SK-N-SH treated with all-trans-retinoic acid at 6 μM for 48 hours (cell line): ENCODE data around the gene BATF.

Experiments used
- ATAC-seq: fragments of 200-7000 bp; cut with Tn5 transposase; 3 replicates; pipeline ENCODE4 v1.9.1; 2020; ENCODE audit warnings: mild to moderate bottlenecking, moderate library complexity
- ARNTL ChIP-seq: fragments of 450-650 bp; formaldehyde crosslinking; IDR thresholded peaks from 2 replicates; pipeline ENCODE4 v1.5.0; 2020; ENCODE audit warnings: low read depth, mild to moderate bottlenecking, moderate library complexity, borderline replicate concordance
- BACH2 ChIP-seq: fragments of 250-450 bp; sonication (Bioruptor Pico); IDR thresholded peaks from 2 replicates; pipeline ENCODE4 v1.9.0; 2021; ENCODE audit warnings: mild to moderate bottlenecking, borderline replicate concordance
- CREB5 ChIP-seq: fragments of 250-450 bp; sonication (Bioruptor Pico); IDR thresholded peaks from 2 replicates; pipeline ENCODE4 v1.5.1; 2020; ENCODE audit warnings: low read depth, mild to moderate bottlenecking, moderate library complexity
- CSDC2 ChIP-seq: fragments of 250-450 bp; sonication (Bioruptor Pico); IDR thresholded peaks from 2 replicates; pipeline ENCODE4 v1.5.0; 2020; ENCODE audit warnings: mild to moderate bottlenecking, moderate library complexity
- CSRNP3 ChIP-seq: fragments of 250-450 bp; sonication (Bioruptor Pico); IDR thresholded peaks from 2 replicates; pipeline ENCODE4 v1.5.1; 2021; ENCODE audit warnings: mild to moderate bottlenecking, moderate library complexity
- ESRRG ChIP-seq: fragments of 250-450 bp; sonication (Bioruptor Pico); IDR thresholded peaks from 2 replicates; pipeline ENCODE4 v1.6.1; 2021; ENCODE audit warnings: mild to moderate bottlenecking
- GLIS3 ChIP-seq: fragments of 250-450 bp; sonication (Bioruptor Pico); IDR thresholded peaks from 2 replicates; pipeline ENCODE4 v1.5.0; 2020; ENCODE audit warnings: mild to moderate bottlenecking, moderate library complexity
- ISL1 ChIP-seq: fragments of 250-450 bp; sonication (Bioruptor Pico); IDR thresholded peaks from 2 replicates; pipeline ENCODE4 v2.1.2; 2022; ENCODE audit warnings: mild to moderate bottlenecking, moderate library complexity
- OSR1 ChIP-seq: fragments of 250-450 bp; sonication (Bioruptor Pico); IDR thresholded peaks from 2 replicates; pipeline ENCODE4 v1.8.0; 2022; ENCODE audit warnings: moderate library complexity, mild to moderate bottlenecking, inconsistent platforms
- PATZ1 ChIP-seq: fragments of 250-450 bp; sonication (Bioruptor Pico); IDR thresholded peaks from 2 replicates; pipeline ENCODE4 v1.8.0; 2020; ENCODE audit warnings: mild to moderate bottlenecking, moderate library complexity, borderline replicate concordance
- POU6F1 ChIP-seq: fragments of 250-450 bp; sonication (Bioruptor Pico); IDR thresholded peaks from 2 replicates; pipeline ENCODE4 v1.8.0; 2021; ENCODE audit warnings: low read depth, mild to moderate bottlenecking, moderate library complexity, borderline replicate concordance
- PPARA ChIP-seq: fragments of 250-450 bp; sonication (Bioruptor Pico); IDR thresholded peaks from 2 replicates; pipeline ENCODE4 v1.5.0; 2020; ENCODE audit warnings: mild to moderate bottlenecking, borderline replicate concordance
- RARB ChIP-seq: fragments of 250-450 bp; sonication (Bioruptor Pico); IDR thresholded peaks from 2 replicates; pipeline ENCODE4 v1.8.0; 2021; ENCODE audit warnings: mild to moderate bottlenecking, moderate library complexity
- TCF4 ChIP-seq: fragments of 250-450 bp; sonication (Bioruptor Pico); IDR thresholded peaks from 2 replicates; pipeline ENCODE4 v1.8.0; 2021; ENCODE audit warnings: mild to moderate bottlenecking, moderate library complexity, borderline replicate concordance
- TOX ChIP-seq: fragments of 250-450 bp; sonication (Bioruptor Pico); IDR thresholded peaks from 2 replicates; pipeline ENCODE4 v1.8.0; 2021; ENCODE audit warnings: mild to moderate bottlenecking, moderate library complexity, borderline replicate concordance
- TSHZ2 ChIP-seq: fragments of 250-450 bp; sonication (Bioruptor Pico); IDR thresholded peaks from 2 replicates; pipeline ENCODE4 v1.5.0; 2020; ENCODE audit warnings: mild to moderate bottlenecking, moderate library complexity
- ZFP30 ChIP-seq: fragments of 450-650 bp; formaldehyde crosslinking; IDR thresholded peaks from 2 replicates; pipeline ENCODE4 v1.5.0; 2022; ENCODE audit warnings: mild to moderate bottlenecking, moderate library complexity
- ZNF565 ChIP-seq: fragments of 450-650 bp; formaldehyde crosslinking; conservative IDR thresholded peaks from 2 replicates; pipeline ENCODE4 v1.5.0; 2020; ENCODE audit warnings: low read depth, mild to moderate bottlenecking, moderate library complexity
- ZNF70 ChIP-seq: fragments of 450-650 bp; formaldehyde crosslinking; IDR thresholded peaks from 2 replicates; pipeline ENCODE4 v1.5.0; 2020; ENCODE audit warnings: mild to moderate bottlenecking, moderate library complexity
- ZNF8 ChIP-seq: fragments of 450-650 bp; formaldehyde crosslinking; IDR thresholded peaks from 2 replicates; pipeline ENCODE4 v1.5.0; 2020; ENCODE audit warnings: mild to moderate bottlenecking, moderate library complexity

BATF gene

GRCh38 chr14:75501080-75501479 is 21.2 kb upstream of the BATF start (continued):
- TF ChIP-seq TSHZ2 (CRISPR knock-in tag) (no peak), ZNF565 (CRISPR knock-in tag) (no peak), CSDC2 (CRISPR knock-in tag) (no peak), BACH2 (CRISPR knock-in tag) (no peak), PPARA (no peak), ZNF8 (CRISPR knock-in tag) (no peak), ESRRG (CRISPR knock-in tag) (no peak), ARNTL (CRISPR knock-in tag) (no peak), GLIS3 (CRISPR knock-in tag) (no peak), RARB (CRISPR knock-in tag) (no peak), TCF4 (CRISPR knock-in tag) (no peak)

GRCh38 chr14:75504411-75504810 is 17.9 kb upstream of the BATF start:
- TF ChIP-seq CREB5 (CRISPR knock-in tag) (no peak), CSRNP3 (CRISPR knock-in tag) (no peak), TSHZ2 (CRISPR knock-in tag) (no peak), PPARA (no peak), GLIS3 (CRISPR knock-in tag) (no peak), PATZ1 (CRISPR knock-in tag) (no peak), ISL1 (CRISPR knock-in tag) (no peak), ZNF70 (CRISPR knock-in tag) (no peak), POU6F1 (no peak), OSR1 (CRISPR knock-in tag) (no peak), ARNTL (CRISPR knock-in tag) (no peak), ZNF8 (CRISPR knock-in tag) (no peak), ESRRG (CRISPR knock-in tag) (no peak)
- ATAC-seq: no peak

- ATAC-seq: no peak
- no peak for TF ChIP-seq RARB (CRISPR knock-in tag)
- no peak for TF ChIP-seq PPARA
- TF ChIP-seq CREB5 (CRISPR knock-in tag): no peak
- TF ChIP-seq ZFP30 (CRISPR knock-in tag): no peak
- no peak for TF ChIP-seq ZNF8 (CRISPR knock-in tag)
- TF ChIP-seq TOX: no peak
- TF ChIP-seq ZNF565 (CRISPR knock-in tag): no peak
- TF ChIP-seq OSR1 (CRISPR knock-in tag): no peak
- TF ChIP-seq TSHZ2 (CRISPR knock-in tag): no peak
Observed at GRCh38 chr14:75506930-75507329, 15.3 kb upstream of the BATF start.
